GM19240 (cell line): ENCODE data around the gene UBE2D2.

Experiments
- DNase-seq: peaks from one replicate; pipeline ENCODE4 v3.0.0; 2011; ENCODE audit warnings: low spot score; ENCODE audit not compliant: insufficient read length

UBE2D2 gene

DNA sequence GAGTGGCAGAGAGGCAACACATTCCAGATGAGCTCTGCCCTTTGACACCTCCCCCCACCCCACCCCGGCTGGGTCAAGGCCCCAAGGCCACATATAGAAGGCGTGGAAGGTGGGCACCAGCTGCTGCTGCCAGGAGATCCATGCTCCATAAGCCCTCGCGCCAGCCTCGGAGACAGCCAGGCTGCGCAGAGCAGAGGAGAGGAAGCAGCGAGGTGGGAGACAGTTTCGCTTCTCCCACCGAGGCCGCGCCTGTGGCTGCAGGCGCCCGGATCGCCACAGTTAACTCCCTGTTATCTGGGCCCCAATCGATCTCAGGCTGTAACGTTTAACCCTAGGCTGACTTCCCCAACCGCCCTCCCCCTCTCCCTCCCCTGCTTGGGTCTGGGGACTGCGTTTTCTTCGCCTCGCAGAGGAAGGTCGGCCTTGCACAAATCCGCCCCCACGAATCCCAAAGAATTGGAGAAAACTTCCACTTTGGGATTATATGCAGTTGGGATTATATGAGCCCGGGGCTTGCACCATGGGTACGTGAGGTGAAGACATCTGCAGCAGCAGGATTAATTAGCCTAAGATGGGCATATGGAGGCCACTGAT, 85.9 kb downstream of the UBE2D2 start:
- no peak for DNase-seq

- no peak for DNase-seq
Measured at GRCh38 chr5:139647506-139648204, 86.5 kb downstream of the UBE2D2 start.

DNA sequence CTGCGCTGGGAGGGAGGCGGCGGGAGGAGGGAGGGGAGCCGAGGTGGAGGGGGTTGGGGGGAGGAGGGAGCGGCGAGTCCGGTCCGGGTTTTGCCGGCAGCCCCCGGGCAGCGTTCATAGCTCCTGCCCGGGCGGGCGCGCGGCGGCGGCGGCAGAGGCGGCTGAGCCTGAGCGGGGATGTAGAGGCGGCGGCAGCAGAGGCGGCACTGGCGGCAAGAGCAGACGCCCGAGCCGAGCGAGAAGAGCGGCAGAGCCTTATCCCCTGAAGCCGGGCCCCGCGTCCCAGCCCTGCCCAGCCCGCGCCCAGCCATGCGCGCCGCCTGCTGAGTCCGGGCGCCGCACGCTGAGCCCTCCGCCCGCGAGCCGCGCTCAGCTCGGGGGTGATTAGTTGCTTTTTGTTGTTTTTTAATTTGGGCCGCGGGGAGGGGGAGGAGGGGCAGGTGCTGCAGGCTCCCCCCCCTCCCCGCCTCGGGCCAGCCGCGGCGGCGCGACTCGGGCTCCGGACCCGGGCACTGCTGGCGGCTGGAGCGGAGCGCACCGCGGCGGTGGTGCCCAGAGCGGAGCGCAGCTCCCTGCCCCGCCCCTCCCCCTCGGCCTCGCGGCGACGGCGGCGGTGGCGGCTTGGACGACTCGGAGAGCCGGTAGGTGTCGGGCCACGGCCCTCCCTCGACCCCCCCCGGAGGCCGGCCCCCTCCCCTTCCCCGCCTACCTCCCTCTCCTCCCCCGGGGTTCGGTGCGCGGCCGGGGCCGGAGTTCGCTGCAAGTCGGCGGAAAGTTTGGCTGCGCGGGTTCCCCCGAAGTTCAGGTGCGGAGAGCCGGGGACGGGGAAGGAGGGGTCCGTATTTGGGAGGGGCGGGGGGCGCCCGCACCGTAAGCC, 87.3 kb downstream of the UBE2D2 start, which contains the start of gene CXXC5:
CXXC5 (plus strand) TSS at position 145 of the 877 bp plus-strand sequence. CDS start 32,175 bp downstream, outside the sequence.
- no peak for DNase-seq

DNA sequence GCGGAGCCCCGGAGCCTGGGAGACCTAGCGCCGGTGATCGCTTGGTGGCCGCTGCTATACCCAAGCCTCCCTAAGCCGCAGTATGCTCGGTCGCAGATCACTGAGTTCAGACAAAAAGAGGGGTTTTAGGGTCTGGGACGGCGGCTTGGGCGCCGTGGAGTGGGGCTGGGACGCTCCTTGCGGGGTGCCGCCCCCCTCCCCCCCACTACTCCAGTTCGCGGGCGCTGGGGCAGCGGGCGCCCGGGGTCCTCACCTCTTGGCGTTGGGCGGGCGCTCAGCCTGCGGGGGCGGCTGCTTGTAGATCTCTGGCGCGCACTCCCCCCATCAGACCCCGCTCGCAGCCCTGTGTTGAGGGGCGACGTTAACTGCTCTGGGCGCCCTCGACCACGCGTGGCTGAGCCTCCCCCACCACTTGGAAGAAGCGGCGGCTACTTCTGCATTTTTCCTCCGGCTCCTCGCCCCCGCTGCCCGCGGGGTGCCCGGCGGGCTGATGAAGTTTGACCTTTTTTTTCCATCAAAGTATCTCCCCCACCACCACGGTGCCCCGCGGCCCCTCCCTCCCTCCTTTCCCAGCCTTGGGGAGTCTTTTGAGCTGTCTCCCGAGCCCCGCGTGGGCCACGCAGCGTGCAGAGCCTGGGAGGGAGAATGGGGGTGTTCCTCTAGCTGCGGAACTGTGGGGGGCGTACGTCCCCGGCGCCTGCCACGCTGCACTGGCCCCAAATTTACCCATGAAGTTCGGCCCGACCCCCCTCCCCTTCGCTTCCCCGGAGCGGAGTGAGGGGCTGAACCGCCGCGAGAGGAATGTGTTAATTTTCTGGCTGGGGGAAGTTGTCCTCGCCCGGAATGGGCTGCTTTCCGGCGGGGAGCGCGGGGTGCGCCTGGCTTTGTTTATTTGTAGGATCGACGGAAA, 88.2 kb downstream of the UBE2D2 start:
- no peak for DNase-seq

DNA sequence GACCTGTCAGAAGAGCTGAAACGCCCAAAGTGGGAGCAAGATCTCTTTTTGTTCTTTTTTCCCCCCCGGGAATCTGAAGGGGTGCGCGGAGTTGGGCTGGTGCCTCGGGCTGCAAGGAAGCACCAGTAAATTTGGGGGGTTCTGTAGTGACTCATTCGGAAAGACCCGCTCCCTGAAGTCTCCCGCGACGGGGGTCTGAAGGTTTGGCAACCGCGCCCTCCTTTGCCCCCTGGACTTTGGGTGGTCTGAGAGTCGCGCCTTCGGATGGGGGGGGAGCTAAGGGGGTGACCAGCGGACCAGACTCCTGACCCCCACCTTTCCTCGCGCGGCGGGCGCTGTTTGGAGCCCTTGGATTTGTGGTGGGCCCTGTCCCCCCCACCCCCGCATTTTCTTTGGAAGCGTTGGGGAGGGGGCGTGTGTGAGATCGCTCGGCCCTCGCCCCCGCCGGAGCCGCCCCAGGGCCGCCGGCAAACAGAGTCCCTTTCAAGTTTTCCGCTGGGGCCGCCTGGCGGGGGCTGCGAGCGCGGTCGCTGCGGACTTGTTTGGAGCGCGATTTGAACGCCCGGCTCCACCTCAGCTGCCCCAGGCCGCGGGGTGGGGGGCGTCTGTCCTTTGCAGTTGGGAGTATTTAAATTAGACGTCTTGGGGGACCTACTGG, 89.0 kb downstream of the UBE2D2 start:
- no peak for DNase-seq

- DNase-seq: no peak
Measured at GRCh38 chr5:139650689-139651042, 89.5 kb downstream of the UBE2D2 start.

DNA sequence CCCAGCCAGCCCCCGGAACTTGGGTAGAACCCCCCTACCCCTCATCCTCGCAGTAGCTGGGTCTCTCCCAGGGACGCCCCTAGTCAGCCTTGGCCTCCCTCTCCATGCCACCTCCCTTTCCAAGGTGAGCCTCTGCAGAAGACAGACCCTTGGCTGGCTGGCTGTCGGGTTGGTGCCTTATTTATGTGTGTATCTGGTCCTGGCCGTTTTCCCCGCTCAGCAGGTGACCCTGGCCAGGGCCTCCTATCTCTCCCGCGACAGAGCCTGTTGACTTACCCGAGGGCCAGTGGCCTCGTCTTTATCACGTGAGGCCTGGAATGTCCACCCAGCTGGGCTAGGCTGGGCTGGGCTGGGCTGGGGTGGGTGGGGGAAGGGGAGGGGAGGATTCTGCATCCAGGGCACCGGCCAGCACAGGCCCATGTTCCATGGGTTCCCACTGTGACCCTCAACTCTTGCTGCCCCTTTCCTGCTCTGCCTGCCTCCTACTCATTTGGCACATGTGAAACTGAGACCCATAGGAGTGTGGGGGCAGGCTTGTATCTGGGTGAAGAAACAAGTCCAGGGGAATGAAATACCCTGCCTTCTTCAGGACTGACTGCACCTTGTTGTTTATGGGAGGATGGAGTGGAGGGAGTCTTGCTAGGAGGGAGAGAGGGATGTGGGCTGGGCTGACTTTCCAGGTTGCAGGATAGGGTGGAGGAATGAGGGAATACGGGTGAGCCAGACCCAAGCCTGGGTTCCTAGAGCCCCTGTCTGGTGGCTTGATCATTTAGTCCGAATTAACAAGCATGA, 90.1 kb downstream of the UBE2D2 start:
- no peak for DNase-seq

GRCh38 chr5:139651853-139652787, 91.0 kb downstream of the UBE2D2 start:
- peak; percentile 82 for DNase-seq

DNA sequence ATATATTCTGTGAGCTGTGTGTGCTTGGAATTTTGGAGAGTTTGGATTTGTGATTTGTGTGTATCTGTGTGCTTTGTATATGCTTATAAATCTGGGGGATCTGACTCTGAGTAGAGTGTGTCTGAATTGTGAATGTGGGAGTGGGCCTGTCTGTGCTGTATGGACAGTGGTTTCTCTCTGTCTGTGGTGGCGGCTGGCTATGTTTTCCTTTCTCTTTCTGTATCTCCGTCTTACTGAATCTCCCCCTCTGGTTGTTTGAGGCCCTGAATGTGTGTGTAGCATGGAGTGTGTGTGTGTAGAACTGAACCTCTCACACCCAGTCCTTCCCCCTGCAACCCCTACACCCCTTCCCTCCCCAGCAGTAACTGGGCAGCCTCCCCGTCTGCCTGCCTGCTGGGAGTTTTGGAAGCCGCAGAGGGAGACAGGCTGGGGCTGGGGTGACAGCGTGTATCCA, 91.7 kb downstream of the UBE2D2 start:
- DNase-seq: no peak

DNA sequence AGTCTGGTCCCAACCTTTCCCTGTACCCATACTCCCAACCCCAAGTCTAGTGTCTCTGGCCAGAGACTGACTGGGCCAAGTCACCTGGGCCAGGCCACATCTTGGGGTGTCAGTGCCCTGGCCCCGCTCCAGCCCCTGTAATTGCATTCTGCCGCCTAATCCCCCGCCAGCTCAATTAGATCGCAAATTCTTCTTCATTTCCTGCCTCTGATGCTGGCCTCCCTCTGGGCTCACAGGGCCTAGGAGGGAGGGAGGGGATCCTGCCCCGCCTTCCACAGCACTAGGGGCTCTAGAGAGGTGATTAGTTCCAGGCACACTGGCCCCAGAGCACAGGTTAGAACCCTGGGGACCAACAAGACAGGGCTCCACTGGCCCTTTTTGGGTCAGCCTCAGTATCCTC, 92.5 kb downstream of the UBE2D2 start:
- DNase-seq: no peak

GRCh38 chr5:139654464-139654863, 93.3 kb downstream of the UBE2D2 start:
- no peak for DNase-seq

GRCh38 chr5:139654871-139655491, 93.8 kb downstream of the UBE2D2 start:
- DNase-seq: no peak

DNA sequence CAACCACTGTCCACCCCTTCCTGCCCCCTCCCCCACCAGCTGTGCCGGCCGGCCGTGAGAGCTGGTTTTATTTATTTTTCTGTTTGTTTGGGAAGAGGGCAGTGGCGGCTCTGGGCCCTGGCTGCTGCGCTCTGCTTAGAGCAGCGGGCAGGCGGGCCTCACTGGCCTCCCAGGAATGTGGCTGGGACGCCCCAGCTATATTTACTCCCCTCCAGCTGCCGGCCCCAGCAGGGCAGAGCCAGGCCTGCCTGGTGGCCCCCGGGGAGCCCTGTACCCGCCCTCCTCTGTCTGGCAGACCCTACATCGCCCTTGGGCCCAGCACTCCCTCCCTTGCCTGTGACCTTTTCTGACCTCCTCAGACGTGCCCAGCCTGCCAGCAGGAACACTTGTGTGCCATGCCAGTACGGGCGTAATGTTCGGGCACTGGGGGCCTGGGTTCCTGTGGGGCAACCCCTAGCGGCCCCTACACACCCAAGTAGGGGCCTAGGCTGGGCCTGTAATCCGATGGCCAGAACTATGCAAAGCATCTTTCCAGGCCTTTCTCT, 94.7 kb downstream of the UBE2D2 start:
- no peak for DNase-seq

DNA sequence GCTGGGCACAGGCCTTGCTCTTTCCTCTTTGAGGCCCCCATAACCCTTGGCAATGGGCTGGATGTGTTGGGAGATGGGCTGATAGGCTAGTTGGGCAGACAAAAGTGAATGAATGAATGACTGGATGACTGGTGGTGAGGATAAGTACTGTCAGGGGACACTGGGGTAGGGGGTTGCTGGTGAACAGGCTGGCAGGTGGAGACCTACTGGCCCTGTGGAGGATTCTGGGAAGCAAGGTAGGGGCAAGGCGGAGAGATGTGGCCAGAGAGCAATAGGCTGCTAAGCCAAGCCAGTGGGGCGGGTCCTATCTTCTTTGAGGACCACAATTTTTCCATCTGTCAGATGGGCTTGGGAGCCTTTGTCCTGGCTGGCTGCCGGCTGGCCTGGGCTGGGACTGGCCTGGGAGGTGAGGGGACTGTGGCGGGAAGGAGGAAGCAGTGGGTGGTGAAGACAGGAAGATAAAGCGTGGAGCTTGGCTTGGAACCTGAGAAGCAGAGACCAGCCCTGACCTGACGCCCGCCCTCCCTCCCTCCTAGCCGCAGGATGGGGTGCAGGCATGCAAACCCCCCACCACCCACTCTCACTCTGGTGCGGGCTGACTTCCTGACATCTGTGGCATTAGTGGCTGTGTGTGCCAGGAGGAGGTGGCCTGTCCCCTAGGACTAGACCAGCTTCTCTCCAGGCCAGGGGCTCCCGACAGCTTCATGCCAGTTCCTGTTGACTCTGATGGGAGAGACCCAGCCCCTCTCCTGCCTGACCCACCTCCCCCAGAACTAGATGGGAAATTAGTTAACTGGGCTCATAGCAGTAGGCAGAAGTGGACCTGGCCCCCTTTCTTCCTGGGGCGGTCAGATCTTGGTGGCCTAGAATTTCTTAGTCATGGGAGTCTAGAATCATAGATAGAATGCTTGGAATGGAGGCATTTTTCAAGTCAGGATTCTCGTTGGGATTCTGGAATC, 96.5 kb downstream of the UBE2D2 start:
- no peak for DNase-seq

- no peak for DNase-seq
Measured at GRCh38 chr5:139658501-139658927, 97.4 kb downstream of the UBE2D2 start.

DNA sequence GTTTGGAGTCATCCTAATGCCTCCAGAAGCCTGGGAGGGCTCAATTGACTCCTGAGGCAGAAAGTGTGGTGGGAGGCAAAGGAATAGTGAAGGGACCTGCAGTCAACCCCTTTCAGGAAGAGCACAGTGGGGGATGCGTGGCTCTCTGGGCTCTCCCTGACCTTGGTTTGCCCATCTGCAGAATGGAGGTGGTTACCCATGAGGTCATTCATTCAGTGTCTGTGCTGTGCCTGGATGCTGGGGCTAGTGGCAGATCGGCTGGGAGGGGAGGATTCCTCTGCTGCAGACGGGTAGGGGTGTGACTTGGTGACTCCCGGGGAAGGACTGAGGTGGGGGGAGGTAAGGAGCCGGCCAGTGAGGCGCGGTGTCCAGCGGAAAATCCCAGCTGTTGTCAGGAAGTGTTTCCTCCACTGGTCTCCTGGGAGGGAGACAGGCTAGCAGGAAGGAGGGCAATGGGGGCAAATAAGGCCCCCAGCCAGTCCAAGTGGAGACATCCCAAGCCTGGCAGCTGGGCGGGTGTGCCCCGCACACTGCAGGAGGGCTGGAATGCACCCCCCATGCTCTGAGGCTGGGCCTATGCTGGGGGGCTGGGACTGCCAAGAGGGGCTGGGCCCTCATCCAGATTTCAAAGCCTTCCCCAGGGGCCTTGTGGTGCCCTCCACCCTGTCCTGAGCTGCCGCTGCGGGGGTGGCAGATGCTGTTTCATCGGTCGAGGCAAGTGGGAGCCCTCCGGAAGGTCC, 98.0 kb downstream of the UBE2D2 start:
- DNase-seq: no peak
